GM21786 (cell line): ENCODE results near the gene ACOT9.
"Not testable (repeated sequence)": the region's sequence is repeated elsewhere in the genome, so short reads cannot be mapped to it uniquely, and the experiment has no call there.

Experiments
- ATAC-seq: cut with Tn5 transposase; IDR thresholded peaks from one replicate; pipeline ENCODE4 v1.9.1; 2021; ENCODE audit not compliant: unreplicated experiment

ACOT9 gene

DNA sequence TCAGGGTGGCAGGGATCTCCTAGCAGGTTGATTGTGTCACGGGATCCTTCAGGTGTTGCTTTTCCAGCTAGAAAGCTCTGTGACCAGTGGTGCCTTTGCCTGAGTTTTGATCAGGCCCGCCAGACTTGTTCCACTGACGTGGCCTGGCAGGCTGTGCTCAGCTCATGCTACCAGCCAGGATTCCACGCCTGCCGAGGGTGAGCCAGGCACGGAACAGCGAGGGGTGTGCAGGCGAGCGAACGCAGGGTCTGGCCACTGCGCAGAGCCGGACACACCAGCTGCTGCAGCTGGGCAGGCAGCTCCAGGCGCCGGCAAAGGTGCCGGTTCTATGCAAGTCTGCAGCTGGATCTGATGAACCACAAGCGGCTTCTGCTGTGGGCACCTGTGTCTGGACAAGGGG, 22.8 kb upstream of the ACOT9 start:
- ATAC-seq, result no peak

DNA sequence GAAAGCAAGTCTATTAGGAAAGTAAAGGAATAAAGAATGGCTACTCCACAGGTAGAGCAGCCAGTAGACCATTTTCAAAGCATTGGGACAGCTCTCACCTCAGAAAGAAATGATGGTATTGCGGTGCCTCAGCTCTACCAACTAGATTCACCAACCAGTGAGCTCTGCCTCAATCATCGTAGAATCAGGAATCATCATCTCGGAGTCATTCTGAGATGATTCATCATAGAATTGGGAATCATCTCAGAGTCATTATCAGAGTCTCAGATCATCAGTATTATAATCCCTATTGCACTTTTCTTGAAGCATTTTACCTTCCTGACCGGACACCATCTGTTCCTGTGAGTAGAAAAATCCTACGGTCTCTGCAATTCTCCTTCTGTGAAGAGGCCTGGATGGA, 22.4 kb upstream of the ACOT9 start:
- no peak for ATAC-seq

DNA sequence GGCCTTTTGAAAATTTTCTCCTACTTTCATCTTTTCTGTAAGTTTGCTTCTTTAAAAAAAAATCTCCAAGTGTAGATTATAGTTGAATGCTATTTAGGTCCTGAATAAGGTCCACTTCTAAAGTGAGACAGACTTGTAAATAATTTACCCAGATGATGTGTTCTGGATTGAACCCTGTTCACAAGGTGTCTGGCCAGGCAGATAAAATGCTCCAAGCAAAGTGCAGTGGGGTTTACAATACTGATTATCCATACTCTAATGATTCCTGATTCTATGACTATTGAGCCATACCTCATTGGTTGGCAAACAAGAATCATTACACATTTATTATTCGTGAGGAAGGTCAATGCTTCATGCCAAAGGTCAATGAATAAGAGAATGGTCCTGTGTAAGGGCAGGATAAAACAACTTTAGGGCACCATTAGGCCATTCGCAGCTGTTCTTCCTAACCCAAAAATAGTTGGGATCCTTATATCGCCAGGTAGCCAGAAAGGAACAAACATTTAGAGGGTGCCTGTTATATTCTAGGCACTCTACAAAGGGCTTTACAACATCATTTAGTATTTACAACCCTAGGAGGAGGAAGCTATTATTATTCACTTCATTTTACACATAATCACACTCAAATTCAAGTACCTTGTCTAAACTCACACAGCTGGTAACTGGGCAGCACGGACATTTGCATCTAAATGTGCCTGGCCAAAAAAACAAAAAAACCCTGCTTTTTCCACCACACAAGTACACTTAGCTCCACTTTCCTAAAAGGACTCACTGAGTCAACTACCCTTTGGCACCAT, 21.3 kb upstream of the ACOT9 start:
- no peak for ATAC-seq

DNA sequence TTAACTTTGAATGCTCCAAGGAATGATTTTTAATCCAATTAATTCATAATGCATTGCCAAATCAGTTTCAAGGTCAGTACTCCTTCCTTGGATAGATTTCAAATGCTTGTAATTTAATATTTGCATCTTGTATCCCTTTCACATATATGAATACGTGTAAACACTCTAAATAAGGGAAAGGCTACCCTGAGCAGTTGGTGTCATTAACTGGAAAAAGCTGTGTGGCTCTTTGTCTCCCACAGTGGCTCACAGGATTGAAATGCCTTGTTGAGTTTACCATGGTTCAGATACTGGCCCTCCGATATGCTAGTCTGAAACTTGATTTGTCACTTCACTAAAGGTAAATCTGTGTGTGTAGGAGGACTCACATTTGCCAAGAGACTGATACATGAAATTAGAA, 16.7 kb upstream of the ACOT9 start:
- ATAC-seq, result no peak

DNA sequence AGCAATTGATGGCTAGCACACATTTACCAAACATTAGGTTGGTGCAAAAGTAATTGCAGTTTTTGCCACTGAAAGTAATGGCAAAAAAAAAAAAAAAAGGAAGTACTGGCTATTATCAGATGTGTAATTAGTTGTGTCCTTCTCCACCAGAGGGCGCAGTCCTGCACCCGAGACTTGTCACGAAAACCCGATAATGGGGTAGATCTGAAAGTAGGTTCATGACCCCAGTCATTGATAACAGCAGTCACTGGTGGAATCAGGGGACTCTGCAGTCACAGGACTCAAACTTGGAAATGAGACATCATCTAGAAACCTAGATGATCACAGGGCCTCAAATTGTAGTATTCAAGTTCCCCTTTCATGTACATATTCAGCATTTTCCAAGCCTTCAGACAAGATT, 13.1 kb upstream of the ACOT9 start:
- ATAC-seq, result peak; percentile 72

DNA sequence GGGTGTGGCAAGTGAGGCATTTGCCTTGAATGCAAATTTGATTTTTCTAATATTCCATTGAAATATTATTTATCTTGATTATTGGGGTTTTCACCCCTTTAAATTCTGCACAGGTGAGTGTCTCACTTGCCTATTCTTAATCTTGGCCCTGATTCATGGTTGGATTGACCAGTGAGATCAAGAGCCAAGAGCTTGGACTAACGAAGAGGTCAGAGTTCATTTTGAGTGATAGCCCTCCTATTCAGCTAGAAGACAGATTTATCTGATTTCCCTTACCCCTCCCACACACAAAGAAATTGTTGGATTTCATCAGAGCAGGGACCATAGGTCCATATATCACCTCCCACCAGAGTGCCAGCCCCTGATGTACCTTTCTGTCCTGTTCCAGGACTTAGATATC, 11.6 kb upstream of the ACOT9 start:
- no peak for ATAC-seq

DNA sequence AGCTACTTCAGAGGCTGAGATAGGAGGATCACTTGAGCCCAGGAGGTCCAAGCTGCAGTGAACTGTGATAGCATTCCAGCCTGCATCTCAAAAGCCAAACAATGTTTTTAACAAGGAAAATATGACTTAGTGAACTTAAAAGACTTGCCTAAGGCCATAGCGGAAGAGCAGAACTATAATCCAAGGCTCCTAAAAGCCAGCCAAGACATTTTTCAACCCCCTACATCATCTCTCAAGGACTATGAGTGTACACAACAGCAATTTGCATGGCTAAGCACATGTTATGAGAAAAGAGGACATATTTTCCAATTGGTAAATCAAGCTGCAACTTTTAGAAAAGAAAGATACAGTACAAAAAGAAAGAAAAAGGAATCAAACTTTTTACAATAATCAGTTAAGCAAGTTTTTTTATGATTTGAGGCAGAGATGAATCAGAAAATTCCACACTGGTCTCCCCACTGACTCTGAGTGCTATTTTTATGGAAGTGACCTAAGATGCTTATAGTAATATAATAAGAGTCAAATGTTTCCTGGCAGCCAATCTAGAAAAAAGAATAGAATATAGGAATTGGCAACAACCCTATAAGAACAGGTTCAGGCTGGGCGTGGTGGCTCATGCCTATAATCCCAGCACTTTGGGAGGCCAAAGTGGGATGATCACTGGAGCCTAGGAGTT, 9.8 kb upstream of the ACOT9 start:
- ATAC-seq, result no peak

DNA sequence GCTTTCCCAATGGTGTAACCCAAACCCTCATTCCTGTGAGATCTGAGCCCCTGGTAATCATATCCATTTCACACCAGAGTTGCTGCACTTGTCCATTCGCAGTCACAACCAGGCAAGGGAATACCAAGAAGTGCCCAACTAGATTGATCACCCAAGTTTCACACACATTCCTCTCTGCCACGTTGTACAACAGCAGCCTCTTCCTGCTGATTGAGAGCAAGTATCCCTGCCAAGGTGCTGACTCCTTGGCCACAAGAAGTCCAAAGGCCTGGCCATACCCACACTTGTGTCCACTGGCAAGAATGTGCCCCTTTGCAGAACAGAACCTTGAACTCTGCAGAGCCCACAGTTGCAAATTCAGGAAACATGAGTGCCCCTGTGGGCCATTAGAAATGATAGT, 6.5 kb upstream of the ACOT9 start:
- no peak for ATAC-seq

DNA sequence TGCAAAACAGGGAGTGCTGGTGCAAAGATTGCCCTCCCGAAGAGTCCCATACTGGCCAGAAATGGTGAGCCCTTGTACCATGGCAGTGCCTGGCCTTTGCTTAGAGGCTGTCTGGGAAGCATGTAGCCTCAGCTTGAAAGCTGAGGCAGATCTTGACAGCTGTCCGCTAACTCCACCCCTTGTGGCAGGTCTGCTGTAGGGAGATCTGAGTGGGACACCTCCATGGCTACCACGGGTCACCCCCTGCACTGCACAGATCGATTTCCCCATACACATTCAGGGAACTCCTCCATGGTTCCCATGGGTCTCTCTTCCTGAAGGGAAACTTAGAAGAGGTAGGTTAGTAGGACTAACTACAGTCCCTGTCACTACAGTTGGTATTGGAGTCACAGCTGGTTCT, 6.1 kb upstream of the ACOT9 start:
- ATAC-seq, result no peak

DNA sequence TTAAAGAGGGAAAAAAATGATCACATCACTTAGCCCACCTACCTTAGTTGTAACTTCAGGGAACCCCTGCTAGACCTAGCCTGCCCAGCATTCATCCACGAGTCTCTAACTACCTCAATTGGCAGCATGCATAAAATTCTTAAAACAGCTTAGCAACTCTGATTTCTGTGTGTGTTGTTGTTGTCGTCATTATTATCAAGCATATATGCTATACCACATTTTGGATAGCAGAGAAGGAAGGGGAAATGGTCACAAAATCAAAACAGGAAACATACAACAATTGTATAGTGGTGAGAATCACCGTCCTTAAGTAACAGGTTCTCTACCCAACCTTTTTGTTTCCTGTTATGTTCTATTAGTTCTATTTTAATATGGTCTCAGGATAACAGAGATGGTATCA, 2.7 kb upstream of the ACOT9 start:
- ATAC-seq, result no peak

DNA sequence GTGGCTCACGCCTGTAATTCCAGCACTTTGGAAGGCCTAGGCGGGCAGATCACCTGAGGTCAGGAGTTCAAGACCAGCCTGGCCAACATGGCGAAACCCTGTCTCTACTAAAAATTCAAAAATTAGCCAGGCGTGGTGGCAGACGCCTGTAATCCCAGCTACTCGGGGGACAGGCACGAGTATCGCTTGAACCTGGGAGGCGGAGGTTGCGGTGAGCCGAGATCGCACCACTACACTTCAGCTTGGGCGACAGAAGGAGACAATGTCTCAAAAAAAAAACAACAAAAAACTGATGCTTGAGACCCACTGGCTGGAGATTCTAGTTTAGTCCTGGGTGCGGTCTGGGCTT, 521 bp upstream of the ACOT9 start:
- ATAC-seq, result not testable (repeated sequence)

DNA sequence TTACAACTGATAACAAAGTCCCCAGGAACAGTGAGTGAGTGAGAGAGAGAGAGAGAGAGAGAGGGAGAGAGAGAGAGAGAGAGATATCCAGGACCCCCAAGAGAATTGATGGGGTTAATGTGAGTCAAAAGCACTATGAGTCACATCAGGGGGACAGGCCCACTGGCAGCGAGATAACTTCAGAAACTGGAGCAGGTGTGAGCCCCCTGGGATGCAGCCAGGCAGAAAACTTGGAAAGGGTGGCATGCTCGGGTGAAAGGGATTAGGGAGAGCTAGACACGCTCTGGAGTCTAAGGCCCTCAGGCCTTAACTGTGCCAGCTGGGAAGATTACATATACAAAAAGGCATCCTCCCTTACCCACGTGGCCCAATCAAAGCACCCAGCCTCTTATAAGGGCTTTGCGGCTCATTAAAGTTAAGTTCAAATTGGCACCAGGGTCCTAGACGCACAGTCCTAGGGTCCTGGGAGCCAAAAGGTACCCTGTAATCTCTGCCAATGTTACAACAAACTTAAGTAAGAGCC, 841 bp downstream of the ACOT9 start:
- no peak for ATAC-seq

DNA sequence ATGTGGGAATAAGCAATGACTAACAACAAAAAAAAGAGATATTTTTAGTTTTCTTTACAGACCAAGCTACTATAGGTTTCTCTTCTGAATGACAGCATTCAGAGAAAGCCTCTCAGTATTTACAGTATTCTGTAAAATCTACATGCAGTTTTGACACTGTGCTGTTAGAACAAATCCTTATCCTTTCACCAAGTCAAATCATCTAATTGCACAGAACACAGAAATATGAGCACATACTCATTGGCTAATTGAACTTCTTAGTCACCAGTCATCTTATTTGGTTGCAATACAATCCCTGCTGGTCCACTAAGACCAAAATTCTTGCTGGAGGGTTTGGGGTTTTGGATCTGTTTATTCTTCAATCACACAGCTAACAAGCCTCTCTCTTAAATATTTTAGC, 5.7 kb downstream of the ACOT9 start:
- ATAC-seq, result no peak

DNA sequence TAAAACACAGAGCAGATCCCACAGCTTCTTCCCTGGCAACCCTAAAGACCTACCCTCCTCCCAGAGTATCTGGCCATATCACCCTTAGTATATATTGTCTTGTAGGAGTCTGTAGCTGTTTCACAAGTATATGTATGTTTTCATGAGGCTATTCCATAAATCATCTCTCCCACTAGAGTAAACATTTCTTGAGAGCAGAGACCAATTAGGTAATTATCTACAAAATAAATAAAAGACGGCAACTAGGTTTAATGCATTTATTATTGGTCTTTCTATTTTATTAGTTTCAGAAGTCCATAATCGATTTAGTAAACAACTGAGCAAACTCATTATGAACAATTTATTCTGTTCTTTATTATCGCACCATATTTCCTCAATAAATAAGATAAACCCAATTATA, 7.0 kb downstream of the ACOT9 start:
- ATAC-seq, result no peak

DNA sequence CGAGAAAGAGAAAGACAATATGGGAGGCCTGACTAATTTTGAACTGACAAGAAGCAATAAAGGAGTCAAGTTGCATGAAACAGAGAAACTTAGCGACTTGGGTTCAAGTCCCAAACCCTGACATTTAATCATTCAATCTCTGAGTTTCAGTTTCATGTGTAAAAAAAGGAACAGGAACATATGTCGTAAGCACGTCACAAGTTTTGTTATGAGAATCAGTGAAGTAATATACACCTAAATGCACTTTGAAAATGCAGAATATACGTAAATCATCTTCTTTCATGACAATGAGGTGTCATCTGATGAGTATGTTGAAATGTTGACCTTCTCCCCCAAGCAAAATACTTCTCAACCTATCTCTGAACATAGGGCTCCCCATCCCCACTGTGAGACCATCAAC, 10.4 kb downstream of the ACOT9 start:
- peak; percentile 90 for ATAC-seq

DNA sequence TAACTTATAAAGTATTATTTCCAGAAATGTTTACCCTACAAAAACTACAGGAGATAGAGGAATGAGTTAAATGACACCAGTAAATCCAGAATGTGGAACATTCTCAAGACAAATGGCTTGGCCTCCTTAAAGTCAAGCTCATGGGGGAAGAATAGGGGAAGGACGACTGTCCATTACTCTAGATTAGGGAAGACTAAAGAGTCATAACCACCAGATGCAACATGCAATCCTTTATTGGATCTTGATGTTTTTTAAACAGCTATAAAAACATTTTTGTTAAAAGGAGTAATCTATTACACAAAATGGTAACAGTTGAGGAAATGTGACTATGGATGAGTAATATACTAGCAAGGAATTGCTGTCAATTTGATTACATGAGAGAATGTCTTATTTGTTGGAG, 11.1 kb downstream of the ACOT9 start:
- no peak for ATAC-seq

DNA sequence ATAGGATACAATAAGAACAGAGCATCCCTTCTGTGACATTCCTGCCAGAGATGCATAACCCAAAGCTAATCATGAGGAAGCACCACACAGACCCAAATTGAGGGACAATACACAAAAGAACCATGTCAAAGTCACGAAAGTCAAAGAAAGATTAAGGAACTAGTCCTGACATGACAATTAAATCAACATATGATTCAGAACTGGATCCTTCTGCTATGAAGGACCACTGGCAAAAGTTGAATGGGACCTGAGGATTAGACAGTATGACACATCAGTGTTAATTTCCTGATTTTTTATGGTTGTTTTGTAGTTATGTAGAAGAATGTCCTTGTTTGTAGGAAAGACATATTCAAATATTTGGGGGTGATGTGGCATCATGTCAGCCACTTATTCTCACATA, 13.9 kb downstream of the ACOT9 start:
- no peak for ATAC-seq

DNA sequence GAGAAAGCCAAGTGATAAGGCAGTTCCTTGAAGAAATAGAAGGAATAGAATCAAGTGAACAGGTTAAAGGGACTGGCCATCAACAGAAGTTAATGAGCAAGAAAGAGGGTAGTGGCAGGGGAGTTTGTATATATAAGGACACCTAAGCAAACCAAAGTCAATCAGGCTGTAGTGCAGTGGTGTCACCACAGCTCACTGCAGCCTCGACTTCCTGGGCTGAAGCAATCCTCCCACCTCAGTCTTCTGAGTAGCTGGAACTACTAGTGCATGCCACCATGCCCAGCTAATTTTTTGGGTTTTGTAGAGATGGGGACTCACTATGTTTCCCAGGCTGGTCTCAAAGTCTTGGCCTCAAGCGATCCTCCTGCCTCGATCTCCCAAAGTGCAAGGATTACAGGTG, 15.9 kb downstream of the ACOT9 start:
- no peak for ATAC-seq

DNA sequence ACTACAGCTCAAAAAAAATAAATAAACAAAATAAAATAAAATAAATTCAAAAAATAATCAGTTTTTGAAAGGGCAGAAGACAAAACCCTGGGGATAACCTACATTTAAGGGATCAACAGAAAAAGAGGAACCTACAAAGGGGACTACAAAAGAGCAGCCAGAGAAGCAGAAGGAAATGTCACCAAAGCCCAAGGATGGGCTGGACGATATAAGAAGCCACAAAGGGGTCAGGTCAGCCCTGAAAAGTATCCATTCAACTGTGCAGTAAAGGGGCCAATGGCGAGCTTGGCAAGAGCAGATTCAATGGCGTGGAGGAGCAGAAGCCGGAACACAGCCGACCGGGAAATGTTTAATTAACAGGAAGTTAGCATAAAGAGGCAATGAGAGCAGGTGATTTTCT, 16.9 kb downstream of the ACOT9 start:
- ATAC-seq, result no peak

DNA sequence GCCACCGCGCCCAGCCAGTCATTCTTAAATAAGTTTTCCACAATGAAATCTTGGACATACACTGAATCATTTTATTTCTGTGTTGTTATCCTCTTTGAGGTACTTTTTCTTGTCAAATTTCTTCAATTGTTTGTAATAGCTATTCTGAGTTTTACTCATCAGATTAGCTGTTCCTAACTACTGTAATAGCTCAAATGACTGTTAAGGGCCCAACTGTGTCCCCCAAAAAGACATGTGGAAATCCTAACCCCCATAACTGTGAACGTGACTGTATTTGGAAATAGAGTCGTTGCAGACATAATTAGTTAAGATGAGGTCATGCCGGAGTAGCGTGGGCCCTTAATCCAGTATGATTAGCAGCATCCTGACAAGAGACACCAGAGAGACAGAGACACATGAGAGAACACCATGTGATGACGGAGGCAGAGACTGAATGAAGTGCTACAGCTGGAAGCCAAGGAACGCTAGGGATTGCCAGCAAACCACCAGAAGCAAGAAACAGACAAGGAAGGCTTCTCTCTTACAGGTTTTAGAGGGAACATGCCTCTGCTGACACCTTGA, 22.9 kb downstream of the ACOT9 start:
- no peak for ATAC-seq

DNA sequence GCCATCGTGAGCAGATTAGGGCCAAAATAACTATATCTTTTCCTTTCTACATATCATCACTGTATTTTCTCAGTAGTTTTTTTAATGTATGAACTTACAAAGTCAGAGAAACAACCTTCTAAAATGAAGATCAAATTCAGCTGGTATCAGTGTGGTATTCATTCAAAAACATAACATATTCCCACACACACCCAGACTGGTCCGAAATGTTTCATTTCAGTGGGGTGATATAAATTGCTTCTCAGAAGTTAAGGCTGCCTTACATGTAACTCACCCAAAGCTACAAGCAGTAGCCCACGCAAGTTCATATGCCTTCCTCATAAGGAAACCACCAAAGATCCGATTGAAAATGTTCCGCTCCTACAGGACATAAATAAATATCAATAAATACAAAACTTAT, 37.8 kb downstream of the ACOT9 start:
- no peak for ATAC-seq

DNA sequence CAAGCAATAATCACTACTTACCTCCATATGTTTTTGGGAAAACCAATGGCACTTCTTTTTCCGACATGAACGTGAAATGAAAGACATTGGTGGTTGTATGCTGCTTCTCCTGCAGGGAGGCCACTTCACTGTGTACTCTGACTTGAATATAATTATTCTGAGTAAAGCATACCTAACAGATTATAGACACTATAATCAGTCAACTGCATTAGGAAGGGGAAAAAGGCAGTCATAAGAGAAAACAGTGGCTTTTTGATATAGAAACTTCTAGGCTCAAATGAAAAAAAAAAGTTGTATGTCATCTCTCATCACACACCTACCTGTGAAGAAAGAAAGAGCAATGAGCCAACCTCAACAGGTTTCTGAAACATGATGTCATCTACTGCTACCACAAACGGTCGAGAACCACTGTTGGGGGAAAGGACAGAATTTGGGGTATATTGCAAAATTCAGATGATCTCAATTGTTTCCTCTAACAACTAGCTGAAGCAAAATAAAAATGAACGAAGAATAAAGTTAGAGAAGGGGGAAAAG, 38.3 kb downstream of the ACOT9 start:
- ATAC-seq, result no peak
